ENCODE measurements around the gene LEMD3.

DNA sequence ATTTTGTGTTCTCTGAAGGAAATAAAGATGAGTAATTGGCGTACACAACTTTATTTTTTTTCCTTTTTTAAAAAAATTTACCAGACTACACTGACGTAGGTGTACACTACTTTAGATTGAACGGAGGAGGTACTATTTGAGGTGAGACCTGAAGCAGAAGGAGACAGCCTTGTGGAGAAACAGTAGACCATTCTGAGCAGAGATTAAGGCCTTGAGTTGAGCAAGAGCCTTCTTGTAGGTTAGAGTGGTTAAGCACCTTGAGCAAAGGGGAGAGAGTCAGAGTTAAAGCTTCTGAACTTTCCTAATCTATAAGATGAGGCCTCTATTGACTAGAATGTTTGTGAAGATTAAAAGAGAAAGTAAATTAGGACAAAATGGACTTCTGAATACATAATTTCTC lies 2.5 kb downstream of the LEMD3 start:
- TF ChIP-seq, protein P1, sequence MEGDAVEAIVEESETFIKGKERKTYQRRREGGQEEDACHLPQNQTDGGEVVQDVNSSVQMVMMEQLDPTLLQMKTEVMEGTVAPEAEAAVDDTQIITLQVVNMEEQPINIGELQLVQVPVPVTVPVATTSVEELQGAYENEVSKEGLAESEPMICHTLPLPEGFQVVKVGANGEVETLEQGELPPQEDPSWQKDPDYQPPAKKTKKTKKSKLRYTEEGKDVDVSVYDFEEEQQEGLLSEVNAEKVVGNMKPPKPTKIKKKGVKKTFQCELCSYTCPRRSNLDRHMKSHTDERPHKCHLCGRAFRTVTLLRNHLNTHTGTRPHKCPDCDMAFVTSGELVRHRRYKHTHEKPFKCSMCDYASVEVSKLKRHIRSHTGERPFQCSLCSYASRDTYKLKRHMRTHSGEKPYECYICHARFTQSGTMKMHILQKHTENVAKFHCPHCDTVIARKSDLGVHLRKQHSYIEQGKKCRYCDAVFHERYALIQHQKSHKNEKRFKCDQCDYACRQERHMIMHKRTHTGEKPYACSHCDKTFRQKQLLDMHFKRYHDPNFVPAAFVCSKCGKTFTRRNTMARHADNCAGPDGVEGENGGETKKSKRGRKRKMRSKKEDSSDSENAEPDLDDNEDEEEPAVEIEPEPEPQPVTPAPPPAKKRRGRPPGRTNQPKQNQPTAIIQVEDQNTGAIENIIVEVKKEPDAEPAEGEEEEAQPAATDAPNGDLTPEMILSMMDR (conservative IDR thresholded peaks at IDR 0.05; ENCODE audit: low read length), result no peak
- no peak for TF ChIP-seq EZH2phosphoT487 (IDR thresholded peaks at IDR 0.05; ENCODE audit: borderline replicate concordance)
